Activated CD8-positive, alpha-beta memory T cell treated with anti-CD3 and anti-CD28 coated beads, Interleukin-2, amount 10 ng/mL, durations not matched to agents 7 days and 5 days (primary cell): ENCODE results near the gene XRCC2. TPM values are rescaled to one million over a fixed set of nuclear protein-coding genes. Genes with fewer than 3 reads are reported as not detected.

Experiments used
- ATAC-seq: fragments of 150-1000 bp; cut with Tn5 transposase; one replicate; pipeline ENCODE4 v1.10.0; 2021; ENCODE audit warnings: moderate library complexity
- CTCF ChIA-PET: fragments of 350-600 bp; sonication (Branson Sonifier 250); formaldehyde crosslinking; loops from one replicate; lab custom pipeline; 2021; ENCODE audit warnings: antibody characterized with exemption; lab: Charles Lee
- DNase-seq: peaks from one replicate; pipeline ENCODE4 v3.0.0-alpha.2; 2020
- H3K27ac Mint-ChIP-seq: one replicate; pipeline ENCODE4 v1.8.0; 2021; ENCODE audit warnings: mild to moderate bottlenecking, mixed read lengths
- H3K27me3 Mint-ChIP-seq: one replicate; pipeline ENCODE4 v1.8.0; 2021; ENCODE audit warnings: mixed read lengths
- H3K36me3 Mint-ChIP-seq: one replicate; pipeline ENCODE4 v1.8.0; 2021; ENCODE audit warnings: mild to moderate bottlenecking, mixed read lengths
- H3K4me1 Mint-ChIP-seq: one replicate; pipeline ENCODE4 v1.8.0; 2021; ENCODE audit warnings: mixed read lengths
- H3K4me3 Mint-ChIP-seq: one replicate; pipeline ENCODE4 v1.8.0; 2021; ENCODE audit warnings: mild to moderate bottlenecking, moderate library complexity, mixed read lengths
- H3K9me3 Mint-ChIP-seq: one replicate; pipeline ENCODE4 v1.8.0; 2022; ENCODE audit warnings: low read depth, mixed read lengths
- total RNA-seq, 2 experiments: library from RNA; stranded (reverse); gene quantifications; one replicate each; pipeline ENCODE4 v1.2.3, GENCODE V29; 2021

Gene XRCC2
- total RNA-seq, 2 experiments from 2014 or later, result 18.0 to 20.6 TPM

GRCh38 chr7:152621426-152621825, 54.5 kb downstream of the XRCC2 start:
- no peak overlapping the region for H3K4me3 Mint-ChIP-seq
- H3K4me1 Mint-ChIP-seq, result no peaks in the 10 kb centered on the region
- ATAC-seq, result no peak
- no peaks in the 10 kb centered on the region for H3K36me3 Mint-ChIP-seq
- DNase-seq, result no peak
- no peaks in the 10 kb centered on the region for H3K27me3 Mint-ChIP-seq
- CTCF ChIA-PET, result no interaction called here
- H3K9me3 Mint-ChIP-seq, result no peaks in the 10 kb centered on the region
- no peak overlapping the region for H3K27ac Mint-ChIP-seq

- Mint-ChIP-seq H3K9me3 (no peaks in the 10 kb centered on the region), H3K27ac (no peak overlapping the region)
Observed at GRCh38 chr7:152619027-152619739, 56.8 kb downstream of the XRCC2 start.

GRCh38 chr7:152618427-152618826, 57.5 kb downstream of the XRCC2 start:
- no peak overlapping the region for H3K27ac Mint-ChIP-seq
- H3K4me3 Mint-ChIP-seq, result no peak overlapping the region
- CTCF ChIA-PET, result no interaction called here
- ATAC-seq (no peak), DNase-seq (no peak)
- no peaks in the 10 kb centered on the region for H3K9me3 Mint-ChIP-seq
- no peaks in the 10 kb centered on the region for H3K27me3 Mint-ChIP-seq
- no peaks in the 10 kb centered on the region for H3K36me3 Mint-ChIP-seq
- H3K4me1 Mint-ChIP-seq, result no peaks in the 10 kb centered on the region

More at GRCh38 chr7:152619027-152619739, 56.8 kb downstream of the XRCC2 start:
- H3K27me3 Mint-ChIP-seq, result no peaks in the 10 kb centered on the region
- CTCF ChIA-PET, result interaction anchor here (0.7 kb wide), 1 partner anchor 130 kb away, joined by 3 read pairs; no protein-coding TSS in a partner anchor
- no peaks in the 10 kb centered on the region for H3K36me3 Mint-ChIP-seq
- no peak overlapping the region for H3K4me3 Mint-ChIP-seq
- ATAC-seq, result no peak
- no peaks in the 10 kb centered on the region for H3K4me1 Mint-ChIP-seq
- no peak for DNase-seq

- ATAC-seq, result no peak
- Mint-ChIP-seq H3K27ac (no peak overlapping the region), H3K36me3 (no peaks in the 10 kb centered on the region), H3K27me3 (no peaks in the 10 kb centered on the region), H3K4me1 (no peaks in the 10 kb centered on the region), H3K4me3 (no peak overlapping the region), H3K9me3 (no peaks in the 10 kb centered on the region)
- CTCF ChIA-PET, result no interaction called here
- DNase-seq, result no peak
Observed at GRCh38 chr7:152617056-152617455, 58.9 kb downstream of the XRCC2 start.

GRCh38 chr7:152615031-152615741, 60.8 kb downstream of the XRCC2 start:
- no peaks in the 10 kb centered on the region for H3K4me1 Mint-ChIP-seq
- no peaks in the 10 kb centered on the region for H3K27me3 Mint-ChIP-seq
- H3K4me3 Mint-ChIP-seq, result no peak overlapping the region
- ATAC-seq (no peak), DNase-seq (no peak)
- H3K36me3 Mint-ChIP-seq, result no peaks in the 10 kb centered on the region
- CTCF ChIA-PET, result no interaction called here
- no peaks in the 10 kb centered on the region for H3K9me3 Mint-ChIP-seq
- H3K27ac Mint-ChIP-seq, result no peak overlapping the region

GRCh38 chr7:152608656-152609055, 67.3 kb downstream of the XRCC2 start:
- no peak for DNase-seq
- Mint-ChIP-seq H3K4me1 (no peaks in the 10 kb centered on the region), H3K36me3 (no peaks in the 10 kb centered on the region), H3K9me3 (no peaks in the 10 kb centered on the region), H3K27me3 (no peaks in the 10 kb centered on the region), H3K27ac (no peak overlapping the region), H3K4me3 (no peak overlapping the region)
- CTCF ChIA-PET, result no interaction called here
- no peak for ATAC-seq

- H3K27ac Mint-ChIP-seq, result no peak overlapping the region
- ATAC-seq, result no peak
- CTCF ChIA-PET, result interaction anchor here (1.3 kb wide), 1 partner anchor 29 kb away, joined by 3 read pairs; no protein-coding TSS in a partner anchor
- H3K36me3 Mint-ChIP-seq, result no peaks in the 10 kb centered on the region
- no peaks in the 10 kb centered on the region for H3K4me1 Mint-ChIP-seq
- no peaks in the 10 kb centered on the region for H3K9me3 Mint-ChIP-seq
- H3K27me3 Mint-ChIP-seq, result no peaks in the 10 kb centered on the region
- no peak for DNase-seq
- H3K4me3 Mint-ChIP-seq, result no peak overlapping the region
Observed at GRCh38 chr7:152608208-152608607, 67.7 kb downstream of the XRCC2 start.

- ATAC-seq, result no peak
- H3K4me3 Mint-ChIP-seq, result no peak overlapping the region
- H3K4me1 Mint-ChIP-seq, result no peaks in the 10 kb centered on the region
- CTCF ChIA-PET, result interaction anchor here (1.3 kb wide), 1 partner anchor 30 kb away, joined by 3 read pairs; no protein-coding TSS in a partner anchor
- H3K27me3 Mint-ChIP-seq, result no peaks in the 10 kb centered on the region
- H3K27ac Mint-ChIP-seq, result no peak overlapping the region
- H3K36me3 Mint-ChIP-seq, result no peaks in the 10 kb centered on the region
- H3K9me3 Mint-ChIP-seq, result no peaks in the 10 kb centered on the region
- DNase-seq, result no peak
Observed at GRCh38 chr7:152607007-152607406, 68.9 kb downstream of the XRCC2 start.

GRCh38 chr7:152602962-152603361, 73.0 kb downstream of the XRCC2 start:
- ATAC-seq, result no peak
- Mint-ChIP-seq H3K4me3 (no peak overlapping the region), H3K4me1 (no peaks in the 10 kb centered on the region), H3K27me3 (peaks cover 4% of the 10 kb centered on the region), H3K9me3 (no peaks in the 10 kb centered on the region), H3K27ac (no peak overlapping the region), H3K36me3 (no peaks in the 10 kb centered on the region)
- CTCF ChIA-PET, result no interaction called here
- no peak for DNase-seq

GRCh38 chr7:152601305-152601798, 74.6 kb downstream of the XRCC2 start:
- H3K4me1 Mint-ChIP-seq, result no peaks in the 10 kb centered on the region
- DNase-seq (no peak), ATAC-seq (no peak)
- no peak overlapping the region for H3K4me3 Mint-ChIP-seq
- CTCF ChIA-PET, result no interaction called here
- H3K27ac Mint-ChIP-seq, result no peak overlapping the region
- H3K36me3 Mint-ChIP-seq, result no peaks in the 10 kb centered on the region
- H3K9me3 Mint-ChIP-seq, result no peaks in the 10 kb centered on the region
- peaks cover 4% of the 10 kb centered on the region for H3K27me3 Mint-ChIP-seq

- Mint-ChIP-seq H3K27me3 (peaks cover 4% of the 10 kb centered on the region), H3K27ac (no peak overlapping the region), H3K4me3 (no peak overlapping the region), H3K4me1 (no peaks in the 10 kb centered on the region), H3K9me3 (no peaks in the 10 kb centered on the region), H3K36me3 (no peaks in the 10 kb centered on the region)
- CTCF ChIA-PET, result no interaction called here
- ATAC-seq (no peak), DNase-seq (no peak)
Observed at GRCh38 chr7:152600266-152600665, 75.7 kb downstream of the XRCC2 start.

- H3K36me3 Mint-ChIP-seq, result no peaks in the 10 kb centered on the region
- H3K9me3 Mint-ChIP-seq, result no peaks in the 10 kb centered on the region
- H3K4me3 Mint-ChIP-seq, result no peak overlapping the region
- CTCF ChIA-PET, result no interaction called here
- H3K4me1 Mint-ChIP-seq, result no peaks in the 10 kb centered on the region
- ATAC-seq (no peak), DNase-seq (no peak)
- H3K27me3 Mint-ChIP-seq, result peaks cover 4% of the 10 kb centered on the region
- H3K27ac Mint-ChIP-seq, result no peak overlapping the region
Observed at GRCh38 chr7:152597507-152597906, 78.4 kb downstream of the XRCC2 start.

- no peak for ATAC-seq
- DNase-seq, result no peak
- no peak overlapping the region for H3K27ac Mint-ChIP-seq
- no peak overlapping the region for H3K4me3 Mint-ChIP-seq
- H3K27me3 Mint-ChIP-seq, result peaks cover 4% of the 10 kb centered on the region
- no peaks in the 10 kb centered on the region for H3K4me1 Mint-ChIP-seq
- H3K36me3 Mint-ChIP-seq, result no peaks in the 10 kb centered on the region
- CTCF ChIA-PET, result no interaction called here
- H3K9me3 Mint-ChIP-seq, result no peaks in the 10 kb centered on the region
Observed at GRCh38 chr7:152596824-152597223, 79.1 kb downstream of the XRCC2 start.
